Fibroblast of villous mesenchyme (primary cell): ENCODE data around the gene NMB. TPM values are rescaled to one million over a fixed set of nuclear protein-coding genes. Genes with fewer than 3 reads are reported as not detected.
A peak's percentile ranks its signal among the peaks of the same experiment; 100 is the strongest.

Experiments
- DNase-seq: peaks from one replicate; pipeline ENCODE4 v3.0.0-alpha.2; 2010; ENCODE audit warnings: low read depth
- H3K4me3 ChIP-seq: 2 replicates; pipeline ENCODE4 v1.5.1; 2011; ENCODE audit warnings: low read depth, mild to moderate bottlenecking, low read length
- CTCF ChIP-seq: IDR thresholded peaks from 2 replicates; pipeline ENCODE4 v1.5.1; 2012; ENCODE audit warnings: low read depth, mild to moderate bottlenecking, low read length; ENCODE audit not compliant: insufficient read depth
- total RNA-seq: library from RNA; depleted of rRNA; stranded (reverse); fragments of >200 nt; gene quantifications from 2 replicates; pipeline ENCODE4 v1.2.3, GENCODE V29; 2012

The NMB gene
- total RNA-seq, 1 donor: 1.7 TPM

- TF ChIP-seq CTCF: no peak
- no peak for DNase-seq
- no peak overlapping the region for H3K4me3 ChIP-seq
Measured at GRCh38 chr15:84669726-84670125, 11.7 kb upstream of the NMB start.

DNA sequence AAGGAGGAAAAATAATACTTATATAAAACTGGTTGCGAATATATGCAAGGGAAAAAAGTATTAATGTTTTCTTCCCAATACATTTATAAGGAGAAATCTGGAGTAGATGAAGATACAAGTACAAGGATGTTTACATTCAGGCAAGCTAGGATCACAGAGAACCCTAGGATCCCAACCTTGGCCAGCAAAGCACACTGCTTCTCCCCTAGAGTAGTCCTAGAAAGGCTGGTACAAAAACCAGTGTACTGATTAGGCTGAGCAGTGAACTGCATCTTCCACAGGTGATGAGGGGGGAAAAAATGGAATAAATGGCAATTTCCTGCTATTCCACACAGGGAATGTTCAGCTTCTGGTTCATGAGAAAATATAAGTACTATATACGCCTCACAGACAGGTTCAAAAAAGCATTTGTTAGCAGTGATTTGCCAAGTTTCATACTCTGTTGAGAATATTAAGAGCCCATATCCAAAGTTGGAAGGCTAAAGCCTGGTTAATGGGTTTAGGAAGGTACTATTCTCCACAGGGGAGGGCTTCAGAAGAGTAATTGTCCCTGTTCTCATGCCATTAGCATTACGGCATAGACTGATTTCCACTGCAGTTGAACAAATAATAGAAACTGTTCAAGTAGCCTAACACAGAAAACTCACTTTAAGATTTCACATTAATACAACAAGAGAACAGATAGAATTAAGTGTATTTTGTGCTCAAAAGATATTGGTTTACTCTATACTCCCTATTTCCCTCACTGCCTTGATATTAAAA, 10.4 kb upstream of the NMB start:
- TF ChIP-seq CTCF: no peak
- H3K4me3 ChIP-seq: no peak overlapping the region
- DNase-seq: no peak

- no peak overlapping the region for H3K4me3 ChIP-seq
- no peak for DNase-seq
- no peak for TF ChIP-seq CTCF
Measured at GRCh38 chr15:84666373-84666772, 8.4 kb upstream of the NMB start.

DNA sequence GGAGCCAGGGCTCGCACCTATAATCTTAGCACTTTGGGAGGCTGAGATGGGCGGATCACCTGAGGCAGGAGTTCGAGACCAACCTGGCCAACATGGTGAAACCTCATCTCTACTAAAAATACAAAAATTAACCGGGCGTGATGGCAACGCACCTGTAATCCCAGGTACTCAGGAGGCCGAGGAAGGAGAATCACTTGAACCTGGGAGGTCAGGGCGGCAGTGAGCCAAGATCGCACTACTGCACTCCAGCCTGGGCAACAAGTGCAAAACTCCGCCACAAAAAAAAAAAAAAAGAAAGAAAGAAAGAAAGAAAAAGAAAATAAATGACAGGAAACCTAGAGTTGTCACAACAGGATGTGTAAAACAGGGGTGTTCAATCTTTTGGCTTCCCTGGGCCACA, 3.0 kb upstream of the NMB start:
- DNase-seq: no peak
- H3K4me3 ChIP-seq: no peak overlapping the region
- TF ChIP-seq CTCF: no peak

GRCh38 chr15:84659904-84660781, 2.1 kb upstream of the NMB start:
- H3K4me3 ChIP-seq: no peak overlapping the region
- no peak for TF ChIP-seq CTCF
- DNase-seq: no peak

DNA sequence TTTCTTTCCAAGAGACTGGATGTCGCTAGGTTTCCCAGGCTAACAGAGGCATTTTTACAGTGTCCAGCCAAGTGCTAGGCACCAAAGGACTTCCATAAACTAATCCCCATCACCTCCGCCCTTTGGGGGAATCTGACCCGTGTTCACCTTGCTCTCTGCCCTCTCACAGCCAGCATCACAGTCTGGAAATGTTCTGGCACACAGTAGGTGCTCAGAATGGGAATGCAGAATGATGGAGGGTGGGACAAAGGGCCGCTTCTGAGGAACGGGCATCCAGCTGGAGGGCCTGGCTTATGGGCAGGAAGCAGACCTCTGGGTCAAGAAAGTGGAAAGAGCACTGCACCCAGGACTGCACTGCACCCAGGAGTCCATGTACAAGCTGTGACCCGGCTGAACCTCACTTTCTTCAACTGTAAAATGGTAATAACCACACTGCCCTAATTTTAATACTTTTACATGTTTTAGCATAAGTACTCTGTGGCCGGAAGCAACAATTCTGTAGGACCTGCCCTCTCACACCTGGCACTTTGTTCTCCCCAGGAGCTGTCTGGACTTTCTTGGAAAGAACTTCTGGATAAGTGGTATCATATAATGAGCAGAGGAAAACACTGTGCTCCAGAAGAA, 901 bp upstream of the NMB start:
- peak overlapping the region; percentile 61 for H3K4me3 ChIP-seq

More for the DNA sequence above, 901 bp upstream of the NMB start:
- no peak for TF ChIP-seq CTCF
- DNase-seq: no peak
